ENCODE results near the gene GCNA. TPM values are rescaled to one million over a fixed set of nuclear protein-coding genes. Genes with fewer than 3 reads are reported as not detected.

Gene GCNA
- total RNA-seq (2.3 and 2.8 TPM in 2 replicates), polyA plus RNA-seq (0.52 and 0.74 TPM in 2 replicates), polyA minus RNA-seq (ENCODE audit: low replicate concordance) (0.35 TPM in 1 of 2 replicates, not detected in the other)
- 0.18 and 0.55 TPM in 2 replicates for polyA plus RNA-seq (2012)

DNA sequence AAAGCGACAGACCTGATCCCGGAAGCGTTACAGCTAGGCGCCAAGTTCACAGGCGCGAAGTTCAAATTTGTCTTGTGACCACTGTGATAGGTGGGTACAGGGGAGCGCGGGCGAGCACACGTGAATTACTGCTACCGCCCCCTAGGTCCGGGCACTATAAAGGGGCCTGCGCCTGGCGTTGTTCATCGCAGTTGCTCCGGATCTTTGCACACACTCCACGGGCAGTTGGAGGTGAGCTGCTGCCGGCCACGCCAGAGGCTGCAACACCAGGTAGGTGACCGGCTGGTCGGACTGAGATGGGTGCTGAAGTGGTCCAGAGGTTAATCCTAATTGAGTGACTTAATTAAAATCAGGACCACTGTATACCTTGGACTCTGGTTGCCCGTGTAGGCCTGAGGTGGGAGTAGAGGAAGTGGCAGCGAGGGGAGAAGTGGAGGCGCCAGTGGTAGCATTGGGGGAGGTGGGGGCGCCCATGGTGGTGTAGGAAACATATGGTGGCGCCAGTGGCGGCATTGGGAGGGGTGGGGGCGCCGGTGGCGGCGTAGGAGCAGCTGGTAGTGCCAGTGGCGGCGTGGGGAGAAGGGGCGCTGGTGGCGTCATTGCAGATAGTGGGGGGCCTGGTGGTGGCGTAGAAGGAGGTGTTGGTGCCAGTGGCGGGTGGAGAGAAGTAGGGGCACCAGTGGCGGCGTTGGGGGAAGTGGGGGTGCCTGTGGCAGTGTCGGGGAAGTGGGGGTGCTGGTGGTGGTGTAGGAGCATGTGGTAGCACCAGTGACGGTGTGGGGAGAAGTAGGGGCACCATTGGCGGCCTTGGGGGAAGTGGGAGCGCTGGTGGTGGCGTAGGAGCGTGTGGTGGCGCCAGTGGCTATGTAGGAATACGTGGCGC lies at the start of gene GCNA:
TSS of gene GCNA (plus strand) at position 185 of the 883 bp plus-strand sequence. CDS start 2,385 bp downstream, outside the sequence.
- H3K9ac ChIP-seq (ENCODE audit: insufficient read depth, low read length), result no peak within 1 kb of the TSS
- no peak within 1 kb of the TSS for H2AFZ ChIP-seq (ENCODE audit: low read length)
- H3K4me3 ChIP-seq (replicated peaks in 1 of 4; ENCODE audit: control extremely low read depth in 1 of 4, insufficient read depth in 1 of 4, low read depth in 3 of 4, low read length in 4 of 4), result no peak within 1 kb of the TSS
- no peak within 1 kb of the TSS for H3K4me2 ChIP-seq (ENCODE audit: extremely low read depth, insufficient read depth, low read length)
- H3K79me2 ChIP-seq (ENCODE audit: control insufficient read depth, insufficient read depth, low read length), result no peaks in the 10 kb centered on the region
- H3K4me1 ChIP-seq (ENCODE audit: control insufficient read depth, extremely low read depth, insufficient read depth, low read length), result no peaks in the 10 kb centered on the region
- no peaks in the 10 kb centered on the region for H3K9me3 ChIP-seq (ENCODE audit: control insufficient read depth, insufficient read depth, low read depth, low read length)
- H3K36me3 ChIP-seq (ENCODE audit: control insufficient read depth, insufficient read depth, low read length), result no peaks in the 10 kb centered on the region
- TF ChIP-seq EZH2 (IDR thresholded peaks at IDR 0.05; ENCODE audit: low read length, missing control alignments), result no peak
- no peak for TF ChIP-seq CTCF (conservative IDR thresholded peaks at IDR 0.05 in 1 of 2, IDR thresholded peaks at IDR 0.05 in 1 of 2; ENCODE audit: low read depth in 1 of 2, low read length in 2 of 2)
- H3K27me3 ChIP-seq (ENCODE audit: control insufficient read depth, insufficient read depth, low read length), result no peaks in the 10 kb centered on the region
- no peak for DNase-seq (ENCODE audit: low read depth in 2 of 2)
- no peaks in the 10 kb centered on the region for H4K20me1 ChIP-seq (ENCODE audit: control insufficient read depth, extremely low read depth, insufficient read depth, low read length)
- H3K27ac ChIP-seq (ENCODE audit: insufficient read depth, low read length), result no peak within 1 kb of the TSS

- Histone ChIP-seq H3K79me2 (ENCODE audit: control insufficient read depth, insufficient read depth, low read length) (peaks cover 43% of the 10 kb centered on the region), H3K4me2 (ENCODE audit: extremely low read depth, insufficient read depth, low read length) (peak overlapping the region; percentile 61), H3K27ac (ENCODE audit: insufficient read depth, low read length) (peak overlapping the region; percentile 54), H3K36me3 (ENCODE audit: control insufficient read depth, insufficient read depth, low read length) (no peaks in the 10 kb centered on the region), H3K9me3 (ENCODE audit: control insufficient read depth, insufficient read depth, low read depth, low read length) (no peaks in the 10 kb centered on the region), H3K4me3 (replicated peaks in 1 of 4; ENCODE audit: control extremely low read depth in 1 of 4, insufficient read depth in 1 of 4, low read depth in 3 of 4, low read length in 4 of 4) (peak overlapping the region; percentile 36 to 97 (median 88)), H3K9ac (ENCODE audit: insufficient read depth, low read length) (peak overlapping the region; percentile 1), H4K20me1 (ENCODE audit: control insufficient read depth, extremely low read depth, insufficient read depth, low read length) (peaks cover 2% of the 10 kb centered on the region), H3K27me3 (ENCODE audit: control insufficient read depth, insufficient read depth, low read length) (no peaks in the 10 kb centered on the region), H2AFZ (ENCODE audit: low read length) (peak overlapping the region; percentile 8), H3K4me1 (ENCODE audit: control insufficient read depth, extremely low read depth, insufficient read depth, low read length) (no peaks in the 10 kb centered on the region)
- DNase-seq (ENCODE audit: low read depth in 2 of 2), result peak; percentile 38 to 76
- no peak for TF ChIP-seq EZH2 (IDR thresholded peaks at IDR 0.05; ENCODE audit: low read length, missing control alignments)
- TF ChIP-seq CTCF (conservative IDR thresholded peaks at IDR 0.05 in 1 of 2, IDR thresholded peaks at IDR 0.05 in 1 of 2; ENCODE audit: low read depth in 1 of 2, low read length in 2 of 2), result no peak
Observed at GRCh38 chrX:71532078-71532752, 46.0 kb upstream of the GCNA start.
